NCI-H1694 treated with DMSO at 0.1 percent for 48 hours (cell line): ENCODE measurements around the gene ACSF3.
"Not testable (repeated sequence)": the region's sequence is repeated elsewhere in the genome, so short reads cannot be mapped to it uniquely, and the experiment has no call there.

ENCODE experiments used
- DNase-seq: peaks from one replicate; lab custom pipeline; 2025; lab: John Stamatoyannopoulos, UW

Gene ACSF3

DNA sequence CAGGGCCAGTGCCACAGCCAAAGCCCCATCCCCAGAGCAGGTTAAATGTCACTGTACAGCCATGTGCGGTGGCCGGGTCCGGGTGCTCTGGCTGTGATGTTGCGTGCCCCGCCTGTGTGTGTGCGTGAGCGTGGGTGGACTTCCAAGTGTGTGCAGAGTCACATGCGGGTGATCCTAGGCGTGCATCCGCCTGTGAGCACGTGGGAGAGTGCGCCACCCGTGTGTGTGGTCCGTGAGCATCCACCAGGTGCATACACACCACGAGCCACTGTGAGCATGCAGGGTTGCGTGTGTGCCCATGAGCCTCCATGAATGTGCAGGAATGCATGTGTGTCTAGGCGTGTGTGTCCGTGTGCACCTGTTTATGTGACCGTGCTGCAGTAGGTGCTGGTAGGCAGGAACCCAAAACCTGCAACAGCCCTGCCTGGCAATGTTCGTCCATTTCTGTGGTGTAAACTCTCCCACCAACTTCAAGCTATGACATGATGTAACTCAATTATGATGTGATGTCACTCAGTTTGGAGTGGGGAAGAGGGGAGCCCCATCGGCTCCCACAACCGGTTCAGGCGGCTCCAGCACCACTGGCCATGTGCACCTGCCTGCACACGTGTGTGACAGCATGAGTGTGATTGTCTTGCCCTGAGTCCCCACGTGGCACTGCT, 37.6 kb upstream of the ACSF3 start:
- no peak for DNase-seq

DNA sequence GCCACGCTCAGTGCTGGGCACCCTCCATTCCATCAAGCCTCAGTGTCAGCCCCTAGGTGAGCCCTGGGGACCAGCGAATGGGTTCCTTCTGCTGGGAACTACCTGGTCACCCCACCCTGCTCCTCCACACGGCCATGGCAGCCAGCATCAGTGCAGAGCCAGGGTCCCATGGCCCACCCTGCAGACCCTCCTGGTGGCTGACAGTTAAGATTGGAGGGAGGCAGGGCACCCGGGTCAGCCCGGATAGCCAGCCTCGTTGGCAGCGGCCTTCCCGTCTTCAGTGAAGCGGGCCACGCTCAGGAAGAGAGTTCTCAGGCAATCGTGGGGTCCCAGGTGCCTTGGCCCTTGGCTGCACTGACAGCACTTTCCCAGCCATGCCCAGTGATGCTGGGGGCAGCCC, 37.1 kb upstream of the ACSF3 start:
- DNase-seq = no peak

DNA sequence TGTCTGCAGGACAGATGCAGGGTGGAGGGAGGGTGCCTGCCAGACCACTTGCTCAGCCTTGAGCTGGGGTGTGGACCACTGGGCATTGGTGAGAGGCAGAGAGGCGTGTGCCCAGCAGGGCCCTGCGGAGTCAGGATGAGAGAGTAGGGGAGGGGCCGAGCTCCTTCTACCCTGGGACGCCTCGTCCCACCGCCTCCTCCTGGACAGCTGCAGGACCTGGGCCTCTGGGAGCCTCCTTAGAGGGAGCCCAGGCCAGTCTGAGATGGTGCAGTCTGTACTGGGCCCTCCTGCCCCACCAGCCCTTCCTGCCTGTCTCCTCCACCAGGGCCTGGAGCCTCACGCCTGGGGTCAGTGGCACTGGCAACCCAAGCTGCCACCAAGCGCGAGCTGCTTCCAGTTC, 35.9 kb upstream of the ACSF3 start:
- DNase-seq = no peak

DNA sequence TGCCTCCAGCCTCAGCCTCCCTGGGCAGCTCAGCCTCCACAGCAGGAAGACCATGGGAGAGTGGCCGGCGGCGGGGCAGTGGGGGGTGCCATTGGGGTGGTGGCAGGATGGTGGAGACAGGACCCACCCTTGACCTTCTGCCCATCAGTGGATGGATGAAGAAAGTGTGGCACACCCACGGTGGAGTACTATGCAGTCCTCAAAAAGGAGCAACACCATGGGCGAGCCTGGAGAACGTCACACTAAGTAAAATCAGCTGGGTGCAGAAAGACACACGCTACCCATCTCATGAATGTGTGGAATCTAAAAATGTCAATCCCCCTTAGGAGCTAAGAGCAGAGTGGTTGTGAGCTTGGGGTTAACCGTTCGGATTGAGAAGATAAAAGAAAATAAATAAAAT, 34.8 kb upstream of the ACSF3 start:
- DNase-seq = no peak

DNA sequence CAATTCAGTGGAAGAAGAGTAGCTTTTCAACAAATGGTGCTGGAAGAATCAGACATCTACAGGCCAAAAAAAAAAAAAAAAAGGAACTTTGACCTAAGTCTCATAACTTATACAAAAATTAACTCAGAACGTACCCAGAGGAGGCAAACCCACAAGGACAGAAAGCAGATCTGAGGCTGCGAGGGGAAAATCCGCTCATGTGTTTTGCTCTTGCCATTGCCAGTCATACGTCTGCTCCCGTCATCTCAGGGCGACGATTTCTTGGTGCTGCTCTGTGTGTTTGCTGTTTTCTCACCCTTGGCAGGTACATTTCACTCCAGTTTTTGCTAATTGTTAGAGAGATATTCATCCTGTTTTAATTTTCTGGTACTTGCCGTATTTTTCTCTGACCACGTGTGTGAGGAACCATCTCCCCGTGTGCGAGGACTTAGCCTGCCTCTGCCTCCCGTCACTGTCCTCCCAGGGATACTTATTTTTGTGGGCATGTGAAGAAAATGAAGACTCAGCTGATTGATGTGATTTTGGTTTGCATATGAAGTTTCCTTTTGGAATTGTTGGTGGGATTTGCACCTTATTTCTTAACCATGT, 33.4 kb upstream of the ACSF3 start:
- no peak for DNase-seq

DNA sequence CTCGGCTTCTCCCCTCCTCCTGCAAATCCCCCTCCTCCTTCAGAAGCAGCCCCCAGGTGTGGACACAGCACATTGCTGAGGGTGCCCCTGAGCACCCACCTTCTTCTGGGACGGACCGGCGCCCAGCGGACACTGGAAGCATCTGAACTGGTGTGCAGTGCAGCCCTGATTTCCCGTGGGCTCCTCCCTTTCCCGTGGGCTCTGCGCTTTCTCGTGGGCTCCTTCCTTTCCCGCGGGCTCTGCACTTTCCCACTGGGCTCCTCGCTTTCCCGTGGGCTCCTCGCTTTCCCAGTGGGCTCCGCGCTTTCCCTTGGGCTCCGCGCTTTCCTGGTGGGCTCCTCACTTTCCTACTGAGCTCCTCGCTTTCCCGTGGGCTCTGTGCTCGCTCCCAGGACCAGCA, 32.6 kb upstream of the ACSF3 start:
- no peak for DNase-seq

DNA sequence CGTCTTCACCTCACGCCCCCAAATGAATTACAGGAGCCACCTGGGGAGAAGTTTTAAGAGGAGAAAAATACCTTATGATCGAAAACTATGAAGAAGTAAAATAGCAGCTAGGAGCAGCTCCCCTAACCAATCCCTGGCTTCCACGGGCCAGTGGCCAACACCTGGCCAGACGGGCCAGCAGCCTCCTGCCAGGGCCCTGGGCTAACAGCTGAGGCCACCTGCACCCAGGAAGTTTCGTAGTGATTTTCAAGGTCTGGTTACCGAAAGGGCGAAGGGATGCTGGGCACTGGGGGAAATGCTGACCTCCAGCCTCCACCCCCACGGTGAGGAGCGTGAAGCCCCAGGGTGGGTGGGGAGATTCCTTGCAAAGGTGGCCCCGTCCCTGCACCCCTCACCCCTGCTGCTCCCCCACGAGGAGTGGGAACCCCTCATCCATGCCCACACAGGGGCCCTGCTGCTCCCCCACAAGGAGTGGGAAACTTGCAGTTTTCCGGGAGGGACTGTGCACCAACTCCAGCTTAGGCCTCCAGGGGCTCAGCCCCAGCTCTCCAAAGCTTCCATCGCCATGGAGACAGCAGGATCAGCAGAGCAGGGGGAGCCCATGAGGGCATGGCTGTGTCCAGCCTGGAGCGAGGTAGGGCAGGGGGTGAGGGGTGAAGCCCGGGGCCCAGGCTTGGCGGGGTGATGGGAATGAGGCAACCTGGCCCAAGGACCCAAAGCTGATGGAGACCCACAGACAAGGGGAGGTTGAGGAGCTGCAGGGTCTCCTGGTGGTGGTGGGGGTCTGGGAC, 31.9 kb upstream of the ACSF3 start:
- no peak for DNase-seq

DNA sequence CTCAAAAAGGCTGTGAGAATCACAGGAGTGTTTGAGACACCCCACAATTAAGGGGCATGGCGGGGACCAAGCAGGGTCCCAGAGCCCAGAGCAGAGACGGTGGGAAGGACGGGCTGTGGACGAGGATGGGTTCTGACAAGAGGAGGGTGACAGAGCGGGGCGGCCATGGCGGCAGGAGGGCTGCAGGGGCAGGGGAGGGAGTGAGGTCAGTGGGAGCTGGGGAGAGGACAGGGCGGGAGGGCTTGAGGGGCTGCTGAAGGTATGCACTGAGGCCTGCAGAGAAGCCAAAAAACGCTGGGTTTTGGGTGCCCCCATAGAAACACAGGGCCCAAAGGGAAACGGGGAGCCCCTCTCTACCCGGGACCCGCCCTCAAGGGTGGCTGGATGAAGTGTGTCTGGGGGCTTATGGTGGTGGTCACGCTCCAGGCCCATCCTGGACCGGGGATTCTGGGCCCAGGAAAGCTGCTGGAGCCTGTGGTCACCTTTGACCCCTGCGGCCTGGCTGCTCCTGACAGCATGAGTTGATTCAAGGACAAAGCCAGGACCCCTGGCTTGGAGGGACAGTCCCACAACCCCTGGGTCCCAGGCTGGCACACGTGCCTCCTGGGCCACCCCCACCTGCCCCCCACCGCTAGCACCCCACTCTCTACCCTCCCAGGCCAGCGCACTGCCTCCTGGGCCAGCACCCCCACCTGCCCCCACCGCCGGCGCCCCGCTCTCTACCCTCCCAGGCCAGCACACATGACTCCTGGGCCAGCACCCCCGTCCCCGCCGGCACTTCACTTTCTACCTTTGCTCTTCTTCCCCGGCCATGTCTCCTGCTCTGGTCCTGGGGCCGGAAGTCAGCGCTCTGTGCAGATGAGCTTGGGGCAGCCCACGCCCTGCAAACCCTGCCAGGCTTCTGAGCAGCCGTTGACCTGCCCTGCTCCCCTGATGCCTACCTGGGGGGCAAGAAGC, 31.0 kb upstream of the ACSF3 start:
- DNase-seq = no peak

DNA sequence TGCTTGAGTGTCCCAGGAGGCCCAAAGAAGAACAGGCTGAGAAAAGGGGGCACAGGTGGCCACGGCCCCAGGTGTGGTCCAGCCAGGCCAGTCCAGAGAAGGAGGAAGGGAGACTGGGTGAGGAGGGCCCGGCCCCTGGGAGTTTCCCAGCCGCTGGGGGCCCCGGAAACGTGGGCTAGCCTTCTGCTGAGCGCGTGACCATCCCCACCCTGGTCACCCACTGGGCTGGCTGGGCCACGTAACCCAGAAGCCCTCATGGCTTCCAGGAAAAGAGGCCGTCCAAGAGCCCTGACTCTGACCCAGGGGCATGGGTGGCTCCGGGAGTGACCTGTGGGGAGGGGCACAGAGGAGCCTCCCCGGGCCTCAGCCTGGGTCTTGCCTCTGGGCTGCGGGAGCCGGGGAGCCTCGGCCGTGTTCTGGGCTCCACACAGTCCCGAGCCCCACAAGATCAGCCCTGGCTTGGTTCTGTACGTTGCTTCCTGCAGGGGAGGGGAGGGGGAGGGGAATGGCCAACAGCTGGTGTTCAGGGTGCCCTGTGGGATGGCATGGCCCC, 29.8 kb upstream of the ACSF3 start:
- DNase-seq = no peak

DNA sequence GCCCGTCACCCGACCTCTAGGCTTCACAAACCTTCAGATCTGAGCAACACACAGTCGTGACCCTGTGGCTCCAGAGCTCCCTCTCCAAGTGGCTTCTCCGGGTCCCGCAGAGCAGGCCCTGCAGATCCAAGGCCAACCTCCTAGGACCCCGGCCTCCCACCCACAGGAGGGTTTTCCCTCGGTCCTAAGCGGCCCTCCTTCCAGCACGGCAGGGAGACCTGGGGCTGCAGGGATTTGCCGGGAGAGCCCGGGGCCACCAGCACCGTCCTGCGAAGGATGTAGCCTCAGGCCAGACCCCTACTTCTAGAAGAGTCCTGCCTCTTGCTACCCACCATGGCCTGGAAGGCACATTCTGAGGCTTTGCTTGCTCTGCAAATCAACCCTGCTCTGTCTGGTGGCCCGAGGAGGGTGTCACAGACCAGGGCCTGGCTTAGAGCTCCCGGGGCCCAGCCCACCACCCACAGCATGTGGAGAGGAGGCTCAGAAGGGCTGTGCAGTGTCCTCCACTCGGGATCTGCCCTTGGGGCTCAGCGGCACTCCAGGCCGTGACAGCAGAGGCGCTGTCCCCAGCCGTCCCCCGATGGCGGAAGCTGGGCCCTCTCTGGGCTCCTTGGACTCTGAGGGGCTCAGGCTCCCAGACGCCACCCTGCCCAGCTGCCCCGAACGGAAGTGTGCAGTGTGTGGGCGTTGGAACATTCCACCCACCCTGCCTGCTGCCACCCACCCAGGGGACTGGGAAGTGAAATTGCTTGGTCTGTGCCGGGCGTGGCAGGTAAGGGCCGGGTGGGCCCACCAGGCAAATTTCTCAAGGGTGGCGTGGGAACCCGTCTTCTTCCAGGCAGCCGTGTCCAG, 28.8 kb upstream of the ACSF3 start:
- no peak for DNase-seq

DNA sequence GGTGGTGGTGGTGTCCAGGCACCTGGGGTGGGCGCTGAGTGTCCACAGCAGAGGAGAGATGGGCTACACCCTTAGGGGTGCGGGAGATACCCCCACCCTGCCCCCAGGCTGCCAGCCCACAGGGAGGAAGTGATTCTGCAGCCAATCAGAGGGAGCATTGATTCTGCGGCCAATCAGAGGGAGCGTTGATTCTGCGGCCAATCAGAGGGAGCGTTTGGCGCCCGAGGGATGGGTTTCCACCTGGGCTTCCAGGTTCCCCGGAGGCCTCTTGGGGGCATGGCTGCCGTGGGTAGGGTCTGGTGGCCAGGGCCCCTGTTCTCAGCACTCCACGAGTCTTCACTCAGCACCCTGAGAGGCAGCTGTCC, 28.2 kb upstream of the ACSF3 start:
- DNase-seq = no peak

DNA sequence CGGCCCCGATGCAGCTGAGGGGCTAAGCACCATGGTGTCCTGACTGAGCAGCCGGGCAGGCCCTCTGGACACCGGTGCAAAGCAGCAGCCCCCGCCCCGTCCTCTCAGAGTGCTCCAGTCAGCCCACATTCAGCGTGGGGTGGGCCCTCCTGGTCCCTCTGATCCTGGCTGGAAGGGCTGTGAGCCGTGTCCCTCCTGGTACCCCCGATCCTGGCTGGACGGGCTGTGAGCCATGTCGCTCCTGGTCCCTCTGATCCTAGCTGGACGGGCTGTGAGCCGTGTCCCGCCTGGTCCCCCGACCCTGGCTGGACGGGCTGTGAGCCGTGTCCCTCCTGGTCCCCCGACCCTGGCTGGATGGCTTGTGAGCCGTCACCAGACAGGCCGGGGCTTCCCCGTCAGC, 26.9 kb upstream of the ACSF3 start:
- no peak for DNase-seq

DNA sequence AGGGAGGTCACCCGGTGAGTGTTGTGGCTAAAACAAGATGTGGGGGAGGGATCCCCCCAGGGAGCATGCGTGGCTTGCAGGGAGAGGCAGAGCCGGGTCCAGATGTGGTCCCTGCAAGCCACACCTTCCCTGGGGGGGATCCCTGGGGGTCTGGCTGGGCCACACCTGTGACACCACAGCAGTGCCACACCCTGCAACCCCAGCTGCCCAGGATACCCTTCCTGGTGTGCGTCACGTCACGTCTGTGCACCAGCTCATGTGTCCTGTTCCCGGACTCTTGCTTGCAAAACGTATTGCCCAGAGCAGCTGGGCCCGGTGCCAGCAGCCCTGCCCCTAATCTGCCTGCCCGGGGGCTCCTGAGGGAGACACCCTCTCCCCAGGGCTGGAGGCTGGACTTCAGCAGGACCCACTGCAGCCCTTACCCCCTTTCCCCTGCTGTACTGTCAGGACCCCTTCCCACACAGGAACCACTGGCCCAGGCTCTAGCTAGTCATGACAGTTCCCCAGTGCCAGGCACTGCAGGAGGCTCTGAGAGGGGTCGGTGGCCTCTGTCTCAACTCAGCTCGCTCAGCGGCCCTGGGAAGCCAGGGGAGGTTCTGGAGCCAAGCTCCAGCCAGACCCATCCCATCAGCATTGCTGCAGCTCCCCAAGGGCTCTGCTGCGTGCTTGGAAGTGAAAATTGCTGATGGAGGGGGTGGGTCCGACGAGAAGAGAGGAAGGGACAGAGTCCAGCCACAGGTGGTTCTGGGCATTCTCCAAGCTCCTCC, 25.8 kb upstream of the ACSF3 start:
- no peak for DNase-seq

DNA sequence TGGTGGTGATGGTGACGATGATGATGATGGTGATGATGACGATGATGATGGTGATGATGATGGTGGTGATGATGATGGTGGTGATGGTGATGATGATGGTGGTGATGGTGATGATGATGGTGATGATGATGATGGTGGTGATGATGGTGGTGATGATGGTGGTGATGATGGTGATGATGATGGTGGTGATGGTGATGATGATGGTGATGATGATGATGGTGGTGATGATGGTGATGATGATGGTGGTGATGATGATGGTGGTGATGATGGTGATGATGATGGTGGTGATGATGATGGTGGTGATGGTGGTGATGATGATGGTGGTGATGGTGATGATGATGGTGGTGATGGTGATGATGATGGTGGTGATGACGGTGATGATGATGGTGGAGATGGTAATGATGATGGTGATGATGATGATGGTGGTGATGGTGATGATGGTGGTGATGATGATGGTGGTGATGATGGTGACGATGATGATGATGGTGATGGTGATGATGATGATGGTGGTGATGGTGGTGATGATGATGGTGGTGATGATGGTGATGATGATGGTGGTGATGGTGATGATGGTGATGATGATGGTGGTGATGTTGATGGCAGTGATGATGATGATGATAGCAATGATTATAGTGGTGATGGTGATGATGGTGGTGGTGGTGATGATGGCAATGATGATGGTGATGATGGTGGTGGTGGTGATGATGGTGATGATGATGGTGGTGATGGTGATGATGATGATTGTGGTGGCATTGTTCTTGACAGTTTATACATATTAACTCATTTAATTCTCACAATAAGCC, 24.6 kb upstream of the ACSF3 start:
- not testable (repeated sequence) for DNase-seq

DNA sequence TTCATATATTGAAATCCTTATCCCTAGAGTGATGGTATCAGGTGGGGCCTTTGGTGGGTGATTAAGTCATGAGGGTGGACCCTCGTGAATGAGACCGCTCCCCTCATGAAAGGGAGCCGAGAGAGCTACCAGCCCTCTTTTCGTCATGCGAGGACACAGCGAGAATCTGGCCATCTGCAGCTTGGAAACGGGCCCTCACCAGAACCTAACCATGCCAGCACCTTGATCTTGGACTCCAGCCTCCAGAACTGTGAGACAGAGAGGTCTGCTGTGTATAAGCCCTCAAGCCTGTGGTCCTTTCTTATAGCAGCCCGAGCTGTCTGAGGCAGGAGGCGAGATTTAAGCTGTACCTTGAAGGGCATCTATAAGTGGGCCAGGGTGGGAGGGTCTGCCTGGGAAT, 23.7 kb upstream of the ACSF3 start:
- DNase-seq = no peak

DNA sequence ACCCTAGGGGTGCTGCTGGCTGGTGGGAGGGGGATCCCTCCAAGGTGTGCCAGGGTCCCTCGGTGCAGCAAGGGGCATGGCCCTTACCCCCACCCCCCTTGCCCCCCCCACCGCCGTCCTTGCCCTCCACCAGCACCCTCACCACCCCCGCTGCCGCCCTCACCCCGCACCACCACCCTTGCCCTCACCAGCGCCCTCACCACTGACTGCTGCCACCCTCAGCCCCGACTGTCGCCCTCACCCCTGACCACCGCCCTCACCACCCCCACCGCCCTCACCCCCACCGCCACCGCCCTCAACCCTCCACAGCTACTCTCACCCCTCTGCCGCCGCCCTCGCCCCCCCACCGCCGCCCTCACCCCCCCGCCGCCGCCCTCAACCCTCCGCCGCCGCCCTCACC, 23.1 kb upstream of the ACSF3 start:
- no peak for DNase-seq

DNA sequence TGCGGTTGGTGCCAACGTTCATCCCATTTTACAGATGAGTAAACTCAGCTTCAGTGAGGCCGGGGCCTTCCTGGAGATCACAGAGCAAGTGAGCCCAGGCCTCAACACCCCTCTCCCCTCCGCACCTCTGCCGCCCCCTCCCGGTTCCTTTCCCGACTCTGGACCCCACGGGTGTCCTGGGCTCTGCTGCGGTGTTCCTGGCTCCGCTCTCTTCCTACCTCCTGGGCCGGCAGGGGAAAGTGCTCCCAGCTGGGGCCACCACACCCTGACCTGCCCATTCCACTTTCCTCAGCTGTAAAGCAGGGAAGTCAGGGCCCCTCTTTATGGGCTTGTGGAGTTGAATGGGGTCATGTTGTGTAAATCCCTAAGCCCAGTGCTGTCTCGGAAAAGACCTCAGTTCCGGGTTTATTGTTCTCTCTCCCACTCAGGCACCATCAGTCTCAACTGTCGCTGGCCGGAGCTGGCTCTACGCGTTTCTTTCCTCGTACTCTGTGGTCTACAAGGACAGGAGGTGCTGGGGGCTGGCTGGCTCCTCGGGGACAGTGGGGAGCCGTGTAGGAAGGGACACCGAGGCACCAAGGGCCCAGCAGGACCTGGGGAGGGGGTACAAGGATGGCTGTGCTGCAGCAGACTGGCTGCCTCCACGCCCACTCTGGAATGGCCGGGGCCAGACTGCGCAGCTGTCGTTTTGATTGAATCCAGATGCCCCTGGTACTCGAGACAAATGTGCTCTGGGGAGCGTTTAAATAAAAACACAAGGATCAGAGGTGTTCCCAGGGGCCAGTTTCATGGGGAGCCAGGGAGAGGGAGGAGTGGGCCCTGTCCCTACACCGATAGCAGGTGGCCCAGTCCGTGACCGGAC, 21.7 kb upstream of the ACSF3 start:
- peak; percentile 26 for DNase-seq

DNA sequence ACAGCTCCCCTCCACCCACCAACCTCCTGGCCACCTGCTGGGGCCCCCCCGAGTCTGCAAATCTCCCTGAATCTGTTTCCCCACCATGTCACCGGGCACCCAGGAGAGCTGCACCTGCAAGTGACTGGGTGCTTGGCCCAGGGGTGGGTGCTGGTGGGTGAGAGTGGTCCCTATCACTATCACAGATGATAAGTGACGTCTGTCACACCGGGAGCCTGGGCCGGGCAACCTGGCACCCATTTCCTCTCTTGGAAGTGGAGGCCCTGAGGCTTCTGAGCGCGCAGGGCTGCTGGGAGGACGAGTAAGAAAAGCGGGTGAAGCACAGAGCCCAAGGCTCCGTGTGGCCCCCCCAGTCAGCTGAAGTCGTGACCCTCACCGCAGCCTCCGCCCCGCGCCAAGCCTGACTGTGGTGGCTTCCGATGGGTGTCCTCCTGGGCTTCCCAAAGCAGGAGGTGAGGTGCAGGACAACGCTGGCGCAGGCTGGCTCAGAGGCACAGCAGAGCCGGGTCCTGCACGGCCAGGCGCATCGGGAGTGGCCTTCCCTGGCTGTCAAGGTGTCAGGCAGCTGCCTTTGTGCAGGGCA, 21.0 kb upstream of the ACSF3 start:
- no peak for DNase-seq
